IMR-90 (cell line): ENCODE measurements around the gene SLC25A26. TPM values are rescaled to one million over a fixed set of nuclear protein-coding genes. Genes with fewer than 3 reads are reported as not detected.
"Not testable (repeated sequence)": the region's sequence is repeated elsewhere in the genome, so short reads cannot be mapped to it uniquely, and the experiment has no call there.

Source experiments
- ATAC-seq: fragments of 200-7000 bp; cut with Tn5 transposase; 2 replicates; pipeline ENCODE4 v1.9.1; 2020; ENCODE audit warnings: low read depth, mild to moderate bottlenecking, moderate library complexity
- BruUV-seq: library from RNA; stranded (reverse); fragments of 400-500 nt; replicated peaks from 2 replicates; lab custom pipeline; 2021; lab: Mats Ljungman, UMichigan
- CTCF ChIA-PET: fragments of 300-600 bp; formaldehyde crosslinking; extraction: SDS; loops from one replicate; lab custom pipeline; 2021; ENCODE audit warnings: antibody characterized with exemption; lab: Yijun Ruan, JAX
- POLR2A ChIA-PET: fragments of 300-600 bp; sonication (Branson Sonifier 250); formaldehyde crosslinking; loops from one replicate; lab custom pipeline; 2022; ENCODE audit warnings: antibody characterized with exemption; ENCODE audit not compliant: unreplicated experiment; lab: Charles Lee
- DNase-seq: peaks from one replicate; pipeline ENCODE4 v3.0.0; 2013
- H2AFZ ChIP-seq: replicated peaks from 2 replicates; pipeline ENCODE3; 2013; ENCODE audit warnings: low read length, mild to moderate bottlenecking; ENCODE audit not compliant: poor library complexity
- H2AK5ac ChIP-seq: 2 replicates; pipeline ENCODE4 v1.6.1; 2013; ENCODE audit warnings: low read depth, low read length, inconsistent platforms
- H2AK9ac ChIP-seq: replicated peaks from 2 replicates; pipeline ENCODE3; 2013; ENCODE audit warnings: mild to moderate bottlenecking, low read depth, low read length, moderate library complexity; ENCODE audit not compliant: poor library complexity
- H2BK120ac ChIP-seq: 2 replicates; pipeline ENCODE4 v1.6.1; 2013; ENCODE audit warnings: low read depth, low read length, inconsistent platforms
- H2BK15ac ChIP-seq: 3 replicates; pipeline ENCODE4 v1.6.1; 2013; ENCODE audit warnings: low read depth, low read length, inconsistent platforms
- H2BK20ac ChIP-seq: 2 replicates; pipeline ENCODE4 v1.6.1; 2013; ENCODE audit warnings: low read depth, mild to moderate bottlenecking, inconsistent platforms, low read length, moderate library complexity
- H2BK5ac ChIP-seq: 2 replicates; pipeline ENCODE4 v1.6.1; 2013; ENCODE audit warnings: mild to moderate bottlenecking, low read depth, low read length, inconsistent platforms; ENCODE audit not compliant: poor library complexity, severe bottlenecking
- H3K14ac ChIP-seq: replicated peaks from 2 replicates; pipeline ENCODE4 v1.6.1; 2013; ENCODE audit warnings: low read depth, low read length, inconsistent platforms
- H3K18ac ChIP-seq: 2 replicates; pipeline ENCODE4 v1.6.1; 2013; ENCODE audit warnings: low read depth, low read length, control low read depth
- H3K23ac ChIP-seq: 2 replicates; pipeline ENCODE4 v1.6.1; 2013; ENCODE audit warnings: low read depth, low read length, inconsistent platforms
- H3K27ac ChIP-seq: 2 replicates; pipeline ENCODE4 v1.5.1; 2013; ENCODE audit warnings: mild to moderate bottlenecking, control low read depth, low read length; ENCODE audit not compliant: insufficient read depth
- H3K27me3 ChIP-seq: 2 replicates; pipeline ENCODE4 v1.6.1; 2013; ENCODE audit warnings: low read length; ENCODE audit not compliant: control insufficient read depth, insufficient read depth
- H3K36me3 ChIP-seq: 2 replicates; pipeline ENCODE4 v1.6.1; 2013; ENCODE audit warnings: low read length, mixed read lengths; ENCODE audit not compliant: control insufficient read depth, insufficient read depth
- H3K4ac ChIP-seq: 2 replicates; pipeline ENCODE4 v1.6.1; 2013; ENCODE audit warnings: low read depth, low read length, inconsistent platforms
- H3K4me1 ChIP-seq: 2 replicates; pipeline ENCODE4 v1.6.1; 2013; ENCODE audit warnings: low read length, mixed read lengths; ENCODE audit not compliant: control insufficient read depth, insufficient read depth
- H3K4me2 ChIP-seq: 2 replicates; pipeline ENCODE4 v1.6.1; 2013; ENCODE audit warnings: low read depth, mild to moderate bottlenecking, control low read depth, low read length, moderate library complexity
- H3K4me3 ChIP-seq: 2 replicates; pipeline ENCODE4 v1.5.1; 2013; ENCODE audit warnings: low read depth, mild to moderate bottlenecking, control low read depth, low read length, moderate library complexity; ENCODE audit not compliant: insufficient read depth
- H3K56ac ChIP-seq: 2 replicates; pipeline ENCODE4 v1.6.1; 2013; ENCODE audit warnings: low read length, inconsistent platforms; ENCODE audit not compliant: insufficient read depth; ENCODE audit errors: extremely low read depth
- H3K79me1 ChIP-seq, 2 experiments: 2 replicates each; pipeline ENCODE4 v1.6.1; 2013; ENCODE audit warnings: low read length in 2 of 2, inconsistent platforms in 1 of 2, low read depth in 1 of 2
- H3K9ac ChIP-seq: 2 replicates; pipeline ENCODE4 v1.6.1; 2013; ENCODE audit warnings: low read depth, low read length, control low read depth
- H3K9me1 ChIP-seq: 2 replicates; pipeline ENCODE4 v1.6.1; 2013; ENCODE audit warnings: low read length, inconsistent platforms; ENCODE audit not compliant: insufficient read depth
- H3K9me3 ChIP-seq: 2 replicates; pipeline ENCODE4 v1.6.1; 2013; ENCODE audit warnings: low read length; ENCODE audit not compliant: control insufficient read depth, insufficient read depth
- H4K20me1 ChIP-seq: 2 replicates; pipeline ENCODE4 v1.6.1; 2013; ENCODE audit warnings: low read length, inconsistent platforms; ENCODE audit not compliant: insufficient read depth
- H4K5ac ChIP-seq: 2 replicates; pipeline ENCODE4 v1.6.1; 2013; ENCODE audit warnings: mild to moderate bottlenecking, low read depth, low read length, control low read depth
- H4K8ac ChIP-seq, 2 experiments: 2 replicates each; pipeline ENCODE4 v1.6.1; 2013; ENCODE audit warnings: low read depth in 2 of 2, low read length in 2 of 2, control low read depth in 1 of 2, inconsistent platforms in 1 of 2
- H4K91ac ChIP-seq: 2 replicates; pipeline ENCODE4 v1.6.1; 2013; ENCODE audit warnings: low read depth, low read length, inconsistent platforms; ENCODE audit not compliant: insufficient read depth
- WGBS, 2 experiments: methylation state at CpG; one replicate each; pipeline versions ENCODE4 v1.1.5 to v1.1.7; 2013; ENCODE audit warnings: missing lambda C conversion rate in 2 of 2; ENCODE audit not compliant: insufficient read length in 1 of 2; ENCODE audit errors: extremely low coverage in 2 of 2; 5-methylcytosine and 5-hydroxymethylcytosine counted together
- dilution Hi-C: fragments of 300-500 bp; cut with HindIII; formaldehyde crosslinking; loops from one replicate; pipeline ENCODE4 v1.14.3; 2018; ENCODE audit warnings: low sequenced_read_pairs; ENCODE audit not compliant: unreplicated experiment
- in situ Hi-C: fragments of 300-500 bp; cut with MboI; formaldehyde crosslinking; loops from 3 replicates; pipeline ENCODE4 v1.14.3; 2019; ENCODE audit warnings: low sequenced_read_pairs, inconsistent platforms, mixed read lengths
- intact Hi-C: fragments of 100-400 bp; cut with micrococcal nuclease; formaldehyde crosslinking; loops from 2 replicates; pipeline ENCODE4 v1.10.0; 2022
- polyA plus RNA-seq, 3 experiments: library from polyadenylated mRNA; depleted of rRNA; stranded (reverse); fragments of >200 nt; gene quantifications; 2 replicates each; pipeline ENCODE4 v1.2.3, GENCODE V29; 2012; ENCODE audit warnings: low replicate concordance in 1 of 3
- total RNA-seq: library from RNA; depleted of rRNA; stranded (reverse); fragments of >200 nt; gene quantifications from 2 replicates; pipeline ENCODE4 v1.2.3, GENCODE V29; 2012

SLC25A26 gene
- total and polyA plus RNA-seq, 2 of the 4 experiments (the other 2 are of a cell fraction), result 10.9 to 12.7 TPM

DNA sequence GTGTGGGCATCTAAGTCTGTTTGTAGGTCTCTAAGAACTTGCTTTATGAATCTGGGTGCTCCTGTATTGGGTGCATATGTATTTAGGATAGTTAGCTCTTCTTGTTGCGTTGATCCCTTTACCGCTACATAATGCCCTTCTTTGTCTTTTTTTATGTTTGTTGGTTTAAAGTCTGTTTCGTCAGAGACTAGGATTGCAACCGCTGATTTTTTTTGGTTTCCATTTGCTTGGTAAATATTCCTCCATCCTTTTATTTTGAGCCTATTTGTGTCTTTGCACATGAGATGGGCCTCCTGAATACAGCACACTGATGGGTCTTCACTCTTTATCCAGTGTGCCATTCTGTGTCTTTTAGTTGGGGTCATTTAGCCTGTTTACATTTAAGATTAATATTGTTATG is 71.1 kb downstream of the SLC25A26 start:
- H2BK20ac ChIP-seq, H3K9ac ChIP-seq, H3K4me3 ChIP-seq, BruUV-seq, H3K4me2 ChIP-seq, H4K5ac ChIP-seq, H4K91ac ChIP-seq, H4K20me1 ChIP-seq, dilution Hi-C loops, H3K9me3 ChIP-seq, H2BK5ac ChIP-seq, ATAC-seq, H3K23ac ChIP-seq, H4K8ac ChIP-seq, H3K9me1 ChIP-seq, H3K27ac ChIP-seq, intact Hi-C loops, H2BK120ac ChIP-seq, CTCF ChIA-PET, in situ Hi-C loops, H2AK5ac ChIP-seq, DNase-seq, H3K27me3 ChIP-seq, H3K4ac ChIP-seq, H2BK15ac ChIP-seq, POLR2A ChIA-PET, H3K36me3 ChIP-seq, H2AFZ ChIP-seq, H3K18ac ChIP-seq, H3K4me1 ChIP-seq, H3K79me1 ChIP-seq, H2AK9ac ChIP-seq, H3K14ac ChIP-seq, H3K56ac ChIP-seq: not testable (repeated sequence)
- no CpG with 5 or more reads among the region's 4 CpGs for WGBS, 2 experiments
